Measurements from ENCODE around the gene MPST. TPM values are rescaled to one million over a fixed set of nuclear protein-coding genes. Genes with fewer than 3 reads are reported as not detected.
"Not testable (repeated sequence)": the region's sequence is repeated elsewhere in the genome, so short reads cannot be mapped to it uniquely, and the experiment has no call there.

MPST gene
- total RNA-seq, 5 donors from 2014 or later (not counting 1 experiment from before 2014, with no cell fraction given): 2.4 to 10.7 (median 7.1) TPM

GRCh38 chr22:36988075-36988832 lies 31.3 kb upstream of the MPST start:
- H3K4me3 Mint-ChIP-seq: no peak overlapping the region
- CTCF ChIA-PET: interaction anchor here in 1 of 2 donors (1.2 kb wide), 1 partner anchor 8 kb away, joined by 3 read pairs; no protein-coding TSS in a partner anchor

GRCh38 chr22:36989012-36989411 lies 30.5 kb upstream of the MPST start:
- peaks cover 0 to 40% of the 10 kb centered on the region in 2 experiments for H3K27me3 ChIP-seq (replicated peaks in 1 of 2; ENCODE audit: control insufficient read depth in 2 of 2, extremely low read depth in 1 of 2, insufficient read depth in 2 of 2, low read length in 1 of 2)
- H3K4me1 ChIP-seq (ENCODE audit: control insufficient read depth in 1 of 2, extremely low read depth in 1 of 2, insufficient read depth in 2 of 2, low read length in 2 of 2); H3K9me3 ChIP-seq; H3K36me3 Mint-ChIP-seq; H3K36me3 ChIP-seq (ENCODE audit: control insufficient read depth in 2 of 2, extremely low read depth in 1 of 2, insufficient read depth in 1 of 2, low read length in 1 of 2); POLR2A ChIA-PET; DNase-seq; H3K27ac ChIP-seq (ENCODE audit: low read length); H3K4me1 Mint-ChIP-seq; H3K4me3 ChIP-seq (ENCODE audit: control insufficient read depth in 1 of 2, extremely low read depth in 1 of 2, low read length in 1 of 2); H3K4me3 Mint-ChIP-seq; ATAC-seq (replicated peaks in 1 of 4); H3K27ac Mint-ChIP-seq: not testable (repeated sequence)
- Mint-ChIP-seq H3K27me3 (peaks cover 27 to 35% of the 10 kb centered on the region in 2 donors), H3K9me3 (peaks cover 3 to 18% (median 14%) of the 10 kb centered on the region in 3 donors)
- WGBS (ENCODE audit: insufficient coverage): 100% methylated on average over 4 of the region's 4 CpGs
- CTCF ChIA-PET: interaction anchor here in 1 of 2 donors (1.2 kb wide), 1 partner anchor 9 kb away, joined by 3 read pairs; no protein-coding TSS in a partner anchor

More at GRCh38 chr22:36988075-36988832, 31.3 kb upstream of the MPST start:
- peaks cover 27 to 40% of the 10 kb centered on the region in 2 donors for H3K27me3 Mint-ChIP-seq
- H3K27ac Mint-ChIP-seq: no peak overlapping the region
- Histone ChIP-seq H3K36me3 (ENCODE audit: control insufficient read depth in 2 of 2, extremely low read depth in 1 of 2, insufficient read depth in 1 of 2, low read length in 1 of 2) (no peaks in the 10 kb centered on the region), H3K4me1 (ENCODE audit: control insufficient read depth in 1 of 2, extremely low read depth in 1 of 2, insufficient read depth in 2 of 2, low read length in 2 of 2) (no peaks in the 10 kb centered on the region), H3K9me3 (no peaks in the 10 kb centered on the region), H3K27me3 (replicated peaks in 1 of 2; ENCODE audit: control insufficient read depth in 2 of 2, extremely low read depth in 1 of 2, insufficient read depth in 2 of 2, low read length in 1 of 2) (peaks cover 0 to 45% of the 10 kb centered on the region in 2 experiments), H3K27ac (ENCODE audit: low read length) (no peak overlapping the region), H3K4me3 (ENCODE audit: control insufficient read depth in 1 of 2, extremely low read depth in 1 of 2, low read length in 1 of 2) (no peak overlapping the region)
- no peaks in the 10 kb centered on the region for H3K36me3 Mint-ChIP-seq
- ATAC-seq (replicated peaks in 1 of 4) (no peak), DNase-seq (no peak)
- 88% methylated on average over 4 of the region's 12 CpGs for whole genome bisulfite sequencing (ENCODE audit: insufficient coverage)
- peaks cover 3 to 18% (median 14%) of the 10 kb centered on the region in 3 donors for H3K9me3 Mint-ChIP-seq
- POLR2A ChIA-PET: no interaction called here
- H3K4me1 Mint-ChIP-seq: no peaks in the 10 kb centered on the region

GRCh38 chr22:36990457-36990856 lies 29.1 kb upstream of the MPST start:
- peaks cover 0 to 38% of the 10 kb centered on the region in 2 experiments for H3K27me3 ChIP-seq (replicated peaks in 1 of 2; ENCODE audit: control insufficient read depth in 2 of 2, extremely low read depth in 1 of 2, insufficient read depth in 2 of 2, low read length in 1 of 2)
- no peaks in the 10 kb centered on the region for H3K9me3 ChIP-seq
- no peak overlapping the region for H3K4me3 Mint-ChIP-seq
- peaks cover 28 to 34% of the 10 kb centered on the region in 2 donors for H3K27me3 Mint-ChIP-seq
- H3K27ac Mint-ChIP-seq: no peak overlapping the region
- peaks cover 0 to 15% (median 12%) of the 10 kb centered on the region in 3 donors for H3K9me3 Mint-ChIP-seq
- DNase-seq (no peak), ATAC-seq (replicated peaks in 1 of 4) (no peak)
- no CpG with 5 or more reads among the region's 6 CpGs for WGBS (ENCODE audit: insufficient coverage)
- H3K36me3 Mint-ChIP-seq: no peaks in the 10 kb centered on the region
- H3K36me3 ChIP-seq (ENCODE audit: control insufficient read depth in 2 of 2, extremely low read depth in 1 of 2, insufficient read depth in 1 of 2, low read length in 1 of 2): no peaks in the 10 kb centered on the region
- no peaks in the 10 kb centered on the region for H3K4me1 Mint-ChIP-seq
- no peak overlapping the region for H3K27ac ChIP-seq (ENCODE audit: low read length)
- CTCF ChIA-PET: no interaction called here
- no peaks in the 10 kb centered on the region for H3K4me1 ChIP-seq (ENCODE audit: control insufficient read depth in 1 of 2, extremely low read depth in 1 of 2, insufficient read depth in 2 of 2, low read length in 2 of 2)
- no peak overlapping the region for H3K4me3 ChIP-seq (ENCODE audit: control insufficient read depth in 1 of 2, extremely low read depth in 1 of 2, low read length in 1 of 2)
- POLR2A ChIA-PET: no interaction called here

DNA sequence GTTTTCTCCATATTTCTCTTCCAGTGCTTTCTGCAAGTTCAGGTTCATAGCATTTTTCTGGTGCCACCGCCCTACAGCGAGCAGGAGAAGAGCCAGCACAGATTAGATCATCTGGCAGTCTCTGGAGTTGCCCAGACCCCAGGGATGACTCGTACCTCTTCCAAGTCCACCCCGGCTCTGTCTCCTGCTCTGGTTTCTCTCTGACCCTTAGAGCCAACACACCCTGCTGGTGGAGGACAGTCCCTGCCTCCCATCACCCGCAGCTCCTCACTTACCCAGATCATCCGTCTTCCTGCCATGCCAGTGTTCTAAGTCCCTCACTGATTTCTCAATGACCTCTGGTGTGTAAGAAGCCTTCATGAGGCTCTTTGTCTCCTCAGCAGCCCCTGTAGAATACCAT lies 28.3 kb upstream of the MPST start:
- Mint-ChIP-seq H3K9me3 (peaks cover 0 to 7% (median 5%) of the 10 kb centered on the region in 3 donors), H3K4me1 (no peaks in the 10 kb centered on the region), H3K4me3 (no peak overlapping the region), H3K27ac (no peak overlapping the region), H3K27me3 (peaks cover 28 to 34% of the 10 kb centered on the region in 2 donors), H3K36me3 (no peaks in the 10 kb centered on the region)
- Histone ChIP-seq H3K27me3 (replicated peaks in 1 of 2; ENCODE audit: control insufficient read depth in 2 of 2, extremely low read depth in 1 of 2, insufficient read depth in 2 of 2, low read length in 1 of 2) (peaks cover 0 to 39% of the 10 kb centered on the region in 2 experiments), H3K4me1 (ENCODE audit: control insufficient read depth in 1 of 2, extremely low read depth in 1 of 2, insufficient read depth in 2 of 2, low read length in 2 of 2) (no peaks in the 10 kb centered on the region), H3K27ac (ENCODE audit: low read length) (no peak overlapping the region), H3K36me3 (ENCODE audit: control insufficient read depth in 2 of 2, extremely low read depth in 1 of 2, insufficient read depth in 1 of 2, low read length in 1 of 2) (no peaks in the 10 kb centered on the region), H3K4me3 (ENCODE audit: control insufficient read depth in 1 of 2, extremely low read depth in 1 of 2, low read length in 1 of 2) (no peak overlapping the region), H3K9me3 (no peaks in the 10 kb centered on the region)
- ChIA-PET POLR2A (no interaction called here), CTCF (no interaction called here)
- 64% methylated on average over 5 of the region's 6 CpGs for WGBS (ENCODE audit: insufficient coverage)
- no peak for DNase-seq
- ATAC-seq (replicated peaks in 1 of 4): no peak

- ChIA-PET CTCF (interaction anchor here in 1 of 2 donors (1.3 kb wide), 1 partner anchor 23 kb away, joined by 3 read pairs; no protein-coding TSS in a partner anchor), POLR2A (no interaction called here)
- ATAC-seq (replicated peaks in 1 of 4) (no peak), DNase-seq (no peak)
- no CpG with 5 or more reads among the region's 2 CpGs for WGBS (ENCODE audit: insufficient coverage)
- H3K4me1 ChIP-seq (ENCODE audit: control insufficient read depth in 1 of 2, extremely low read depth in 1 of 2, insufficient read depth in 2 of 2, low read length in 2 of 2): no peaks in the 10 kb centered on the region
- H3K4me3 Mint-ChIP-seq: no peak overlapping the region
- no peaks in the 10 kb centered on the region for H3K36me3 Mint-ChIP-seq
- H3K9me3 ChIP-seq: no peaks in the 10 kb centered on the region
- H3K4me3 ChIP-seq (ENCODE audit: control insufficient read depth in 1 of 2, extremely low read depth in 1 of 2, low read length in 1 of 2): no peak overlapping the region
- H3K4me1 Mint-ChIP-seq: no peaks in the 10 kb centered on the region
- peaks cover 0 to 27% of the 10 kb centered on the region in 2 experiments for H3K27me3 ChIP-seq (replicated peaks in 1 of 2; ENCODE audit: control insufficient read depth in 2 of 2, extremely low read depth in 1 of 2, insufficient read depth in 2 of 2, low read length in 1 of 2)
- H3K9me3 Mint-ChIP-seq: no peaks in the 10 kb centered on the region
- peaks cover 8% of the 10 kb centered on the region in 2 donors for H3K27me3 Mint-ChIP-seq
- H3K36me3 ChIP-seq (ENCODE audit: control insufficient read depth in 2 of 2, extremely low read depth in 1 of 2, insufficient read depth in 1 of 2, low read length in 1 of 2): no peaks in the 10 kb centered on the region
- no peak overlapping the region for H3K27ac Mint-ChIP-seq
- no peak overlapping the region for H3K27ac ChIP-seq (ENCODE audit: low read length)
Measured at GRCh38 chr22:36997746-36998145, 21.8 kb upstream of the MPST start.

DNA sequence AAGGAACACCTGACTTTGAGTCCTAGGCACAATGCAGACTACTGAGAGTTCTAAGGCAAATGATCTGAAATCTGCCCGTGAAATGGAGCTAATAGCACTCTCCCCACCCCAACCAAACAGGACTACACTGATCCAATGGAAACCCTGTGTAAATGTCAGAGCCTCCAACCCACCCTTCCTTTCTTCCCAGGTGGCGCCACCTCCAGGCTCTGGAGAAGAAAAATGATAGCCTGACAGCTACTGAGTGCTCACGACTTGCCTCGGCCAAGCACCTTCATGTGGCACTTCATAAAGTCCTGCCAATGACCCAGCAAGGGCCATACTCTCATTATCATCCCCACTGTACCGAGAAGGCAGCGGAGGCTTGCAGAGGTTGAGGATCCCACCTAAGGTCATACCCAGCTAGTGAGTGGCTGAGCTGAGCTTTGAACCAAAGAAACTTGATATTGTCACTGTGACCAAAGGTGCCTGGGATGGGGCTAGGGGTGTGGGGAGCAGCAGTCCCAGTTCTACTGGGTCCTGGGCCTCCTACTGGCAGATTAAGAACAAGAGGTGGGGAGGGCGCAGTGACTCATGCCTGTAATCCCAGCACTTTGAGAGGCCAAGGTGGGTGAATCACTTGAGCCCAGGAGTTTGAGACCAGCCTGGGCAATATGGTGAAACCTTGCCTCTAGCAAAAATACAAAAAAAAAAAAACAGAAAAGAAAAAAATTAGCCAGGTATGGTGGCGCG lies 20.8 kb upstream of the MPST start:
- 95% methylated on average over 4 of the region's 9 CpGs for WGBS (ENCODE audit: insufficient coverage)
- no peaks in the 10 kb centered on the region for H3K36me3 Mint-ChIP-seq
- ChIA-PET POLR2A (no interaction called here), CTCF (no interaction called here)
- no peak overlapping the region for H3K27ac Mint-ChIP-seq
- no peaks in the 10 kb centered on the region for H3K36me3 ChIP-seq (ENCODE audit: control insufficient read depth in 2 of 2, extremely low read depth in 1 of 2, insufficient read depth in 1 of 2, low read length in 1 of 2)
- H3K4me1 Mint-ChIP-seq: no peaks in the 10 kb centered on the region
- no peaks in the 10 kb centered on the region for H3K4me1 ChIP-seq (ENCODE audit: control insufficient read depth in 1 of 2, extremely low read depth in 1 of 2, insufficient read depth in 2 of 2, low read length in 2 of 2)
- no peaks in the 10 kb centered on the region for H3K9me3 ChIP-seq
- no peaks in the 10 kb centered on the region for H3K9me3 Mint-ChIP-seq
- H3K4me3 ChIP-seq (ENCODE audit: control insufficient read depth in 1 of 2, extremely low read depth in 1 of 2, low read length in 1 of 2): no peak overlapping the region
- ATAC-seq (replicated peaks in 1 of 4) (no peak), DNase-seq (no peak)
- H3K27me3 Mint-ChIP-seq: peaks cover 15 to 16% of the 10 kb centered on the region in 2 donors
- H3K4me3 Mint-ChIP-seq: no peak overlapping the region
- H3K27me3 ChIP-seq (replicated peaks in 1 of 2; ENCODE audit: control insufficient read depth in 2 of 2, extremely low read depth in 1 of 2, insufficient read depth in 2 of 2, low read length in 1 of 2): peaks cover 0 to 32% of the 10 kb centered on the region in 2 experiments
- no peak overlapping the region for H3K27ac ChIP-seq (ENCODE audit: low read length)

Measured in T-cell (primary cell).